CD14-positive monocyte (primary cell): ENCODE measurements around the gene VASN. TPM values are rescaled to one million over a fixed set of nuclear protein-coding genes. Genes with fewer than 3 reads are reported as not detected.

Experiments
- DNase-seq, 3 donors: peaks; one replicate each; pipeline ENCODE4 v3.0.0-alpha.2; 2011 to 2022
- H2AFZ ChIP-seq: 2 replicates; pipeline ENCODE4 v1.6.0; 2012; ENCODE audit warnings: mild to moderate bottlenecking, low read depth, low read length, inconsistent platforms; ENCODE audit not compliant: insufficient read depth, poor library complexity, severe bottlenecking
- H3K27ac ChIP-seq, 2 donors: 1 replicate in 1 of 2; 2 replicates in 1 of 2; pipeline ENCODE4 v1.5.1; 2012 to 2013; ENCODE audit warnings: low read length in 2 of 2, control low read depth in 1 of 2, inconsistent platforms in 1 of 2, low read depth in 1 of 2, mild to moderate bottlenecking in 1 of 2
- H3K27me3 ChIP-seq, 2 donors: one replicate each; pipeline versions ENCODE4 v1.6.0 to v1.6.1; 2011 to 2013; ENCODE audit warnings: low read length in 2 of 2; ENCODE audit not compliant: control insufficient read depth in 2 of 2, insufficient read depth in 2 of 2
- H3K36me3 ChIP-seq, 2 donors: replicated peaks in 1 of 2; 1 replicate in 1 of 2; 2 replicates in 1 of 2; pipeline versions ENCODE4 v1.5.1 to v1.6.1; 2012 to 2013; ENCODE audit warnings: low read length in 2 of 2, control low read depth in 1 of 2, inconsistent platforms in 1 of 2, mild to moderate bottlenecking in 1 of 2; ENCODE audit not compliant: insufficient read depth in 2 of 2, control insufficient read depth in 1 of 2
- H3K4me1 ChIP-seq, 2 donors: 1 replicate in 1 of 2; 2 replicates in 1 of 2; pipeline versions ENCODE4 v1.5.1 to v1.6.1; 2012 to 2013; ENCODE audit warnings: low read length in 2 of 2, control low read depth in 1 of 2, inconsistent platforms in 1 of 2, mild to moderate bottlenecking in 1 of 2, moderate library complexity in 1 of 2; ENCODE audit not compliant: insufficient read depth in 2 of 2, control insufficient read depth in 1 of 2
- H3K4me2 ChIP-seq: replicated peaks from 2 replicates; pipeline ENCODE3; 2012; ENCODE audit warnings: low read length, moderate library complexity, mild to moderate bottlenecking; ENCODE audit not compliant: poor library complexity, severe bottlenecking; ENCODE audit errors: extremely low read depth
- H3K4me3 ChIP-seq, 3 experiments: fragments of 200-600 bp in 1 of 3; sonication (generic) in 1 of 3; replicated peaks in 1 of 3; 1 replicate in 2 of 3; 2 replicates in 1 of 3; pipeline ENCODE4 v1.5.1; 2011 to 2013; ENCODE audit warnings: low read length in 3 of 3, mild to moderate bottlenecking in 3 of 3, control low read depth in 2 of 3, low read depth in 2 of 3, inconsistent platforms in 1 of 3, moderate library complexity in 1 of 3
- H3K79me2 ChIP-seq: 2 replicates; pipeline ENCODE4 v1.6.0; 2012; ENCODE audit warnings: mild to moderate bottlenecking, control low read depth, inconsistent platforms, low read length, moderate library complexity; ENCODE audit not compliant: insufficient read depth
- H3K9ac ChIP-seq: 2 replicates; pipeline ENCODE4 v1.6.0; 2017; ENCODE audit warnings: low read length, mild to moderate bottlenecking; ENCODE audit not compliant: insufficient read depth, poor library complexity, severe bottlenecking
- H3K9me3 ChIP-seq, 2 donors: replicated peaks in 1 of 2; 1 replicate in 1 of 2; 2 replicates in 1 of 2; pipeline versions ENCODE4 v1.5.1 to v1.6.1; 2012 to 2013; ENCODE audit warnings: low read length in 2 of 2, control low read depth in 1 of 2; ENCODE audit not compliant: control insufficient read depth in 1 of 2, insufficient read depth in 1 of 2
- H4K20me1 ChIP-seq: 2 replicates; pipeline ENCODE4 v1.6.0; 2012; ENCODE audit warnings: mild to moderate bottlenecking, low read length, control low read depth, moderate library complexity; ENCODE audit not compliant: insufficient read depth
- H3K27ac Mint-ChIP-seq, 7 donors: one replicate each; pipeline ENCODE4 v1.8.0; 2020; ENCODE audit warnings: mild to moderate bottlenecking in 7 of 7, mixed read lengths in 7 of 7, moderate library complexity in 6 of 7, inconsistent platforms in 2 of 7
- H3K27me3 Mint-ChIP-seq, 3 donors: one replicate each; pipeline ENCODE4 v1.8.0; 2021 to 2022; ENCODE audit warnings: low read depth in 3 of 3, mild to moderate bottlenecking in 3 of 3, mixed read lengths in 3 of 3, moderate library complexity in 3 of 3, inconsistent platforms in 1 of 3
- H3K36me3 Mint-ChIP-seq, 2 donors: one replicate each; pipeline ENCODE4 v1.8.0; 2020; ENCODE audit warnings: mixed read lengths in 2 of 2, inconsistent platforms in 1 of 2, mild to moderate bottlenecking in 1 of 2
- H3K4me1 Mint-ChIP-seq: one replicate; pipeline ENCODE4 v1.8.0; 2020; ENCODE audit warnings: mild to moderate bottlenecking, mixed read lengths
- H3K4me3 Mint-ChIP-seq, 2 donors: one replicate each; pipeline ENCODE4 v1.8.0; 2020; ENCODE audit warnings: mild to moderate bottlenecking in 2 of 2, mixed read lengths in 2 of 2, moderate library complexity in 1 of 2
- H3K9me3 Mint-ChIP-seq, 7 donors: one replicate each; pipeline ENCODE4 v1.8.0; 2020 to 2022; ENCODE audit warnings: mixed read lengths in 7 of 7, mild to moderate bottlenecking in 6 of 7, moderate library complexity in 6 of 7, inconsistent platforms in 2 of 7
- WGBS: methylation state at CpG from one replicate; pipeline ENCODE4 v1.1.5; 2013; ENCODE audit warnings: missing lambda C conversion rate; ENCODE audit not compliant: insufficient coverage; 5-methylcytosine and 5-hydroxymethylcytosine counted together
- intact Hi-C, 2 donors: fragments of 100-400 bp; cut with micrococcal nuclease; formaldehyde crosslinking; loops; one replicate each; pipeline versions ENCODE4 v1.15.0 to v1.15.1; 2023
- polyA plus RNA-seq, 3 donors: library from polyadenylated mRNA; depleted of rRNA in 1 of 3; unstranded in 2 of 3; stranded (reverse) in 1 of 3; fragments of 300-500 nt in 2 of 3; fragments of >200 nt in 1 of 3; fragmentation: Illumina TruSeq in 2 of 3; gene quantifications; 1 replicate in 2 of 3; 2 replicates in 1 of 3; pipeline ENCODE4 v1.2.3, GENCODE V29; 2012 to 2021
- TF ChIP-seq, protein P1 (sequence below): fragments of 200-600 bp; IDR thresholded peaks from one replicate; pipeline ENCODE4 v1.8.0; 2022; ENCODE audit warnings: antibody characterized with exemption, mild to moderate bottlenecking

VASN gene
- polyA plus RNA-seq, 3 donors: 0.03 TPM; not detected in 2

DNA sequence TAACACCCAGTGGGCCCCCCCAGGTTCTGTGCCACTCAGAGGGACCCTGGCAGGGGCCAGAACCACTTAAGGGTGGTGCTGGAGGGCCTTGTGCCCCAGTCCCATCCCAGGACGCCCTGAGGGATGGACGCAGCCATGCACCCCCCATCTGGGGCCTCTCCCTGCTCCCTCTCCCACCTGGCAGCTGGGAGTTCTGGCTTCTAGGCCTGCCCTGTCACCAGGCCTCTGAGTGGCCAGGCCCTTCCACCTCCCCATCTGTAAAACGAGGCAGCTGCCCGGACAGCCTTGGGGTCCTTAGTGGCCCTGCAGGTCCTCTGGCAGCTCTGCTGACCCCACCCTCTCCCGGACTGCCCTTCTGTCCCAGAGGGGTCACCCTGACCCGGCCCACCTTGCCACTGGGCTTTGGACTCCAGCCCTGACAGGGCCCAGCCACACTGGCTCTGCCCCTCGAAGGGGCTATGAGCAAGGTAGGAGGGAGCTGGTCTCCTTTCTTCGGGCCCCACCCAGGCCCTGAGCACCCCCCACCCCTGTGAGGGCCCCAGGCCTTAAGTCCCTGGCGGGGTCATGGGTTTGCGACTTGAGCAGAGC, 32.8 kb upstream of the VASN start:
- Histone ChIP-seq H3K4me1 (no peaks in the 10 kb centered on the region), H3K27ac (no peak overlapping the region), H3K4me3 (no peak overlapping the region), H3K9ac (no peak overlapping the region), H3K27me3 (no peaks in the 10 kb centered on the region), H3K9me3 (no peaks in the 10 kb centered on the region), H3K36me3 (peaks cover 43 to 48% of the 10 kb centered on the region in 2 donors), H3K4me2 (no peak overlapping the region), H3K79me2 (peaks cover 12% of the 10 kb centered on the region), H4K20me1 (peaks cover 23% of the 10 kb centered on the region), H2AFZ (no peak overlapping the region)
- peaks cover 0 to 2% (median 0%) of the 10 kb centered on the region in 7 donors for H3K9me3 Mint-ChIP-seq
- H3K27me3 Mint-ChIP-seq: peaks cover 2 to 3% (median 2%) of the 10 kb centered on the region in 3 donors
- H3K36me3 Mint-ChIP-seq: peaks cover 26 to 41% of the 10 kb centered on the region in 2 donors
- intact Hi-C loops: no loop called here
- H3K4me1 Mint-ChIP-seq: no peaks in the 10 kb centered on the region
- TF ChIP-seq, protein P1, sequence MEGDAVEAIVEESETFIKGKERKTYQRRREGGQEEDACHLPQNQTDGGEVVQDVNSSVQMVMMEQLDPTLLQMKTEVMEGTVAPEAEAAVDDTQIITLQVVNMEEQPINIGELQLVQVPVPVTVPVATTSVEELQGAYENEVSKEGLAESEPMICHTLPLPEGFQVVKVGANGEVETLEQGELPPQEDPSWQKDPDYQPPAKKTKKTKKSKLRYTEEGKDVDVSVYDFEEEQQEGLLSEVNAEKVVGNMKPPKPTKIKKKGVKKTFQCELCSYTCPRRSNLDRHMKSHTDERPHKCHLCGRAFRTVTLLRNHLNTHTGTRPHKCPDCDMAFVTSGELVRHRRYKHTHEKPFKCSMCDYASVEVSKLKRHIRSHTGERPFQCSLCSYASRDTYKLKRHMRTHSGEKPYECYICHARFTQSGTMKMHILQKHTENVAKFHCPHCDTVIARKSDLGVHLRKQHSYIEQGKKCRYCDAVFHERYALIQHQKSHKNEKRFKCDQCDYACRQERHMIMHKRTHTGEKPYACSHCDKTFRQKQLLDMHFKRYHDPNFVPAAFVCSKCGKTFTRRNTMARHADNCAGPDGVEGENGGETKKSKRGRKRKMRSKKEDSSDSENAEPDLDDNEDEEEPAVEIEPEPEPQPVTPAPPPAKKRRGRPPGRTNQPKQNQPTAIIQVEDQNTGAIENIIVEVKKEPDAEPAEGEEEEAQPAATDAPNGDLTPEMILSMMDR: no peak
- peak overlapping the region in 1 of 7 donors; percentile 8 for H3K27ac Mint-ChIP-seq
- 96% methylated on average over 8 of the region's 10 CpGs for WGBS
- H3K4me3 Mint-ChIP-seq: no peak overlapping the region
- DNase-seq: no peak

DNA sequence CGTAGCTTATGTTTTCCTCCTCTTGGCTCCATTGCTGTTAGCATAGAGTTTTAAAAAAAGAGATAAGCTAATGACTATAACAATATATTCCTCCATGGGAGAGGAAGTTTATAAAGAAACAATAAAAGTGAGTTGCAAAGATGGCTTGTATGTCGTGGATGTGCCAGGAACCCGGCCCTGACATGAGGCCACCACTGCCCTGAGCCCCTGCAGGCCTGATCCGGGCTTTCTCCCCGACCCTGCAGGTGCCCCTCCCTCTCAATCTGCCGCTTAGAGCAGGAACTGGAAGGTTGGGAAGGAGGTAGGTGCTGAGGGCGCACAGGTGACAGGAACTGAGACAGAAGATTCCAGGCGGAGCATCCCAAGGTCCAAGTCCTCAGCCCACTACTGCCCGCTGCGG, 32.2 kb upstream of the VASN start:
- no peak for DNase-seq
- peaks cover 46 to 48% of the 10 kb centered on the region in 2 donors for H3K36me3 ChIP-seq
- H3K27ac ChIP-seq: no peak overlapping the region
- peaks cover 30% of the 10 kb centered on the region for H4K20me1 ChIP-seq
- no peak overlapping the region for H3K4me3 Mint-ChIP-seq
- H3K9ac ChIP-seq: no peak overlapping the region
- intact Hi-C loops: no loop called here
- no peak overlapping the region for H3K4me3 ChIP-seq
- peaks cover 0 to 5% (median 2%) of the 10 kb centered on the region in 3 donors for H3K27me3 Mint-ChIP-seq
- peak overlapping the region in 3 of 7 donors; percentile 41 to 63 (median 58) for H3K27ac Mint-ChIP-seq
- TF ChIP-seq, protein P1: no peak
- 100% methylated on average over 4 of the region's 10 CpGs for WGBS
- peaks cover 26 to 42% of the 10 kb centered on the region in 2 donors for H3K36me3 Mint-ChIP-seq
- no peaks in the 10 kb centered on the region for H3K27me3 ChIP-seq
- no peak overlapping the region for H3K4me2 ChIP-seq
- no peak overlapping the region for H2AFZ ChIP-seq
- H3K4me1 ChIP-seq: peaks cover 0 to 2% of the 10 kb centered on the region in 2 donors
- H3K9me3 ChIP-seq: no peaks in the 10 kb centered on the region
- H3K9me3 Mint-ChIP-seq: peaks cover 0 to 2% (median 0%) of the 10 kb centered on the region in 7 donors
- H3K79me2 ChIP-seq: peaks cover 18% of the 10 kb centered on the region
- no peaks in the 10 kb centered on the region for H3K4me1 Mint-ChIP-seq
